ENCODE results near the gene EEF2KMT. TPM values are rescaled to one million over a fixed set of nuclear protein-coding genes. Genes with fewer than 3 reads are reported as not detected.

The EEF2KMT gene
- total and polyA plus RNA-seq, 2 of the 4 experiments (the other 2 are of a cell fraction), result 14.1 to 19.0 TPM

DNA sequence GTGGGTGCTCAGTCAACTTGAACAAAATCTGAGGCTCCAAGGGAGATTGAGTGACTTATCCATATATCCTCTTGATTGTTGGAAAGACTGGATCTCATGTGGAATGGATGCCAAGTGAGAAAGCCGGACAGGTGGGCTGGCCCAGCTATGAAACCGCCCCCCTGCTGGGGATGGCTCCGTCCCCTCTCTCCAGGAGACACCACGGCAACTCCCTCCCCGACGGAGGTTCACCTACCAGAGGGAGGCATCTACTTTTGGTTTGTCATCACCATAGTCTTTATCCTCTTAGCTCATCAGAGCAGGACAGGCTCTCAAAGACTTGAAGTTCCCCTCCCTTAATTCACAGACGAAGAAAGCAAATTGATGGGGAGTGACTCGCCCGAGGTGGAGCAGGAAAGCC lies 27.7 kb downstream of the EEF2KMT start:
- H3K18ac ChIP-seq (ENCODE audit: low read depth, low read length), result no peak overlapping the region
- H3K79me1 ChIP-seq (ENCODE audit: low read depth in 1 of 2, low read length in 2 of 2), result peaks cover 4 to 27% of the 10 kb centered on the region in 2 experiments; a peak in 3 of 4 replicates
- dilution Hi-C loops (cut with HindIII; ENCODE audit: low sequenced_read_pairs, unreplicated experiment) (no loop called here), intact Hi-C loops (cut with micrococcal nuclease) (no loop called here), in situ Hi-C loops (cut with MboI; ENCODE audit: low sequenced_read_pairs) (no loop called here)
- H2BK120ac ChIP-seq (ENCODE audit: low read depth, low read length), result no peak overlapping the region
- no peak overlapping the region for H3K9ac ChIP-seq (ENCODE audit: low read depth, low read length)
- H3K36me3 ChIP-seq (ENCODE audit: control insufficient read depth, insufficient read depth, low read length), result no peaks in the 10 kb centered on the region
- H2AFZ ChIP-seq (replicated peaks; ENCODE audit: low read length, poor library complexity), result no peak overlapping the region
- BruUV-seq (replicated peaks), result no TSS peak
- CTCF ChIA-PET, result no interaction called here
- H3K4me2 ChIP-seq (ENCODE audit: low read depth, low read length), result no peak overlapping the region
- WGBS, 2 experiments (ENCODE audit: extremely low coverage in 2 of 2, insufficient read length in 1 of 2), result 60% methylated on average over 1 of the region's 9 CpGs; no CpG with 5 or more reads in 1 of the 2 experiments
- H4K91ac ChIP-seq (ENCODE audit: insufficient read depth, low read depth, low read length), result no peak overlapping the region
- peaks cover 9% of the 10 kb centered on the region; the same call in 1 of the 2 replicates for H3K4me1 ChIP-seq (ENCODE audit: control insufficient read depth, insufficient read depth, low read length)
- ATAC-seq (ENCODE audit: low read depth) (no peak), DNase-seq (no peak)
- H3K9me3 ChIP-seq (ENCODE audit: control insufficient read depth, insufficient read depth, low read length), result no peaks in the 10 kb centered on the region
- H4K20me1 ChIP-seq (ENCODE audit: insufficient read depth, low read length), result no peaks in the 10 kb centered on the region
- no peak overlapping the region for H2BK5ac ChIP-seq (ENCODE audit: low read depth, low read length, poor library complexity, severe bottlenecking)
- POLR2A ChIA-PET (ENCODE audit: unreplicated experiment), result no interaction called here
- no peak overlapping the region for H2BK20ac ChIP-seq (ENCODE audit: low read depth, low read length)
- H3K4ac ChIP-seq (ENCODE audit: low read depth, low read length), result no peak overlapping the region
- no peak overlapping the region for H2AK5ac ChIP-seq (ENCODE audit: low read depth, low read length)
- peaks cover 6% of the 10 kb centered on the region; the same call in 1 of the 2 replicates for H3K27me3 ChIP-seq (ENCODE audit: control insufficient read depth, insufficient read depth, low read length)
- no peak overlapping the region for H2AK9ac ChIP-seq (replicated peaks; ENCODE audit: low read depth, low read length, poor library complexity)
- no peak overlapping the region for H4K8ac ChIP-seq (ENCODE audit: low read depth in 2 of 2, low read length in 2 of 2)
- H3K56ac ChIP-seq (ENCODE audit: extremely low read depth, insufficient read depth, low read length), result no peak overlapping the region
- no peak overlapping the region for H3K4me3 ChIP-seq (ENCODE audit: insufficient read depth, low read depth, low read length)
- peaks cover 11% of the 10 kb centered on the region for H3K9me1 ChIP-seq (ENCODE audit: insufficient read depth, low read length)
- no peak overlapping the region for H3K14ac ChIP-seq (replicated peaks; ENCODE audit: low read depth, low read length)
- no peak overlapping the region for H3K27ac ChIP-seq (ENCODE audit: insufficient read depth, low read length)
- no peak overlapping the region for H3K23ac ChIP-seq (ENCODE audit: low read depth, low read length)
- H2BK15ac ChIP-seq (ENCODE audit: low read depth, low read length), result no peak overlapping the region
- no peak for TF ChIP-seq RFX5 (IDR thresholded peaks at IDR 0.05; ENCODE audit: low read depth, low read length)
- TF ChIP-seq CEBPB (IDR thresholded peaks at IDR 0.05; ENCODE audit: low read depth, low read length), result no peak
- no peak for TF ChIP-seq MXI1 (IDR thresholded peaks at IDR 0.05; ENCODE audit: borderline replicate concordance, low read depth, low read length)
- TF ChIP-seq NFE2L2 (IDR thresholded peaks at IDR 0.05; ENCODE audit: low read depth, low read length), result no peak
- TF ChIP-seq BHLHE40 (IDR thresholded peaks at IDR 0.05; ENCODE audit: low read depth, low read length), result no peak
- no peak for TF ChIP-seq MAZ (IDR thresholded peaks at IDR 0.05; ENCODE audit: borderline replicate concordance, low read depth, low read length)
- no peak for TF ChIP-seq CHD1 (IDR thresholded peaks at IDR 0.05; ENCODE audit: low read depth, low read length)
- TF ChIP-seq, protein P1, sequence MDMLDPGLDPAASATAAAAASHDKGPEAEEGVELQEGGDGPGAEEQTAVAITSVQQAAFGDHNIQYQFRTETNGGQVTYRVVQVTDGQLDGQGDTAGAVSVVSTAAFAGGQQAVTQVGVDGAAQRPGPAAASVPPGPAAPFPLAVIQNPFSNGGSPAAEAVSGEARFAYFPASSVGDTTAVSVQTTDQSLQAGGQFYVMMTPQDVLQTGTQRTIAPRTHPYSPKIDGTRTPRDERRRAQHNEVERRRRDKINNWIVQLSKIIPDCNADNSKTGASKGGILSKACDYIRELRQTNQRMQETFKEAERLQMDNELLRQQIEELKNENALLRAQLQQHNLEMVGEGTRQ (IDR thresholded peaks at IDR 0.05; ENCODE audit: low read depth, low read length), result no peak
- TF ChIP-seq, protein P2, sequence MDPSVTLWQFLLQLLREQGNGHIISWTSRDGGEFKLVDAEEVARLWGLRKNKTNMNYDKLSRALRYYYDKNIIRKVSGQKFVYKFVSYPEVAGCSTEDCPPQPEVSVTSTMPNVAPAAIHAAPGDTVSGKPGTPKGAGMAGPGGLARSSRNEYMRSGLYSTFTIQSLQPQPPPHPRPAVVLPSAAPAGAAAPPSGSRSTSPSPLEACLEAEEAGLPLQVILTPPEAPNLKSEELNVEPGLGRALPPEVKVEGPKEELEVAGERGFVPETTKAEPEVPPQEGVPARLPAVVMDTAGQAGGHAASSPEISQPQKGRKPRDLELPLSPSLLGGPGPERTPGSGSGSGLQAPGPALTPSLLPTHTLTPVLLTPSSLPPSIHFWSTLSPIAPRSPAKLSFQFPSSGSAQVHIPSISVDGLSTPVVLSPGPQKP (IDR thresholded peaks at IDR 0.05; ENCODE audit: borderline replicate concordance, low read depth, low read length), result no peak
- no peak for TF ChIP-seq RAD21 (IDR thresholded peaks at IDR 0.05; ENCODE audit: low read length)
- no peak for TF ChIP-seq POLR2A (IDR thresholded peaks at IDR 0.05; ENCODE audit: low read depth, low read length)
- no peak for TF ChIP-seq SMC3 (IDR thresholded peaks at IDR 0.05; ENCODE audit: low read depth, low read length)
- no peak for TF ChIP-seq MAFK (IDR thresholded peaks at IDR 0.05; ENCODE audit: low read depth, low read length)
- TF ChIP-seq RCOR1 (IDR thresholded peaks at IDR 0.05; ENCODE audit: insufficient replicate concordance, low read length), result no peak
- TF ChIP-seq FOS (IDR thresholded peaks at IDR 0.05; ENCODE audit: low read depth, low read length), result no peak
- TF ChIP-seq, protein P3, sequence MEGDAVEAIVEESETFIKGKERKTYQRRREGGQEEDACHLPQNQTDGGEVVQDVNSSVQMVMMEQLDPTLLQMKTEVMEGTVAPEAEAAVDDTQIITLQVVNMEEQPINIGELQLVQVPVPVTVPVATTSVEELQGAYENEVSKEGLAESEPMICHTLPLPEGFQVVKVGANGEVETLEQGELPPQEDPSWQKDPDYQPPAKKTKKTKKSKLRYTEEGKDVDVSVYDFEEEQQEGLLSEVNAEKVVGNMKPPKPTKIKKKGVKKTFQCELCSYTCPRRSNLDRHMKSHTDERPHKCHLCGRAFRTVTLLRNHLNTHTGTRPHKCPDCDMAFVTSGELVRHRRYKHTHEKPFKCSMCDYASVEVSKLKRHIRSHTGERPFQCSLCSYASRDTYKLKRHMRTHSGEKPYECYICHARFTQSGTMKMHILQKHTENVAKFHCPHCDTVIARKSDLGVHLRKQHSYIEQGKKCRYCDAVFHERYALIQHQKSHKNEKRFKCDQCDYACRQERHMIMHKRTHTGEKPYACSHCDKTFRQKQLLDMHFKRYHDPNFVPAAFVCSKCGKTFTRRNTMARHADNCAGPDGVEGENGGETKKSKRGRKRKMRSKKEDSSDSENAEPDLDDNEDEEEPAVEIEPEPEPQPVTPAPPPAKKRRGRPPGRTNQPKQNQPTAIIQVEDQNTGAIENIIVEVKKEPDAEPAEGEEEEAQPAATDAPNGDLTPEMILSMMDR (conservative IDR thresholded peaks at IDR 0.05; ENCODE audit: low read depth, low read length), result no peak
- H4K5ac ChIP-seq (ENCODE audit: low read depth, low read length), result no peak overlapping the region
